Measurements from ENCODE around the gene TMEM50B. TPM values are rescaled to one million over a fixed set of nuclear protein-coding genes. Genes with fewer than 3 reads are reported as not detected.
"Not testable (repeated sequence)": the region's sequence is repeated elsewhere in the genome, so short reads cannot be mapped to it uniquely, and the experiment has no call there.

The TMEM50B gene
- polyA plus RNA-seq, 1 donor, result 60.5 TPM

DNA sequence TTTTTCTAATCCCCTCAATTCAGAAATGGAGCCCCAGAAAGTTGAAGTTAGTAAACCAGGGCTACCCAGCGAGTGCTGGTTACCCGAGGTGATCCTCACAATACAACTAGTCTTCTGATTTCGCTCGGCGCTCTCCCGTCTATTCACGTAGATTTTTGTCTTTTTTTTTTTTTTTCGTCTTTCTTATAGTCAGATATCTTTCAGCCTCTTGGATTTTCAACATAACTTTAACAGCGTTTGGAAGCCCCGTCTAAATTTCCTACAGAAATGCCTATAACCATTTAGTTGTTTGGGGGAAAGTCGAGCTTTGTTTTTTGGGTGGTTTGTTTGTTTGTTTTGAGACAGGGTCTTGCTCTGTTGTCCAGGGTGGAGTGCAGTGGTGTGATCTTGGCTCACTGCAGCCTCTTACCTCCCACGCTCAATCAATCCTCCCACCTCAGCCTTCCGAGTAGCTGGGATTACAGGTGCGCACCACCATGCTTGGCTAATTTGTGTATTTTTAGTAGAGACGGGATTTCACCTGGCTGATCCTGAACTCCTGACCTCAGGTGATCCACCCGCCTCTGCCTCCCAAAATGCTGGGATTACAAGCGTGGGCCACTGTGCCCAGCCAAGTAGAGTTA lies 818 bp upstream of the TMEM50B start:
- no peak for DNase-seq

GRCh38 chr21:33478935-33479678 lies 667 bp downstream of the TMEM50B start:
- DNase-seq, result peak; percentile 28

GRCh38 chr21:33478182-33478581 lies 1.6 kb downstream of the TMEM50B start:
- DNase-seq, result no peak

DNA sequence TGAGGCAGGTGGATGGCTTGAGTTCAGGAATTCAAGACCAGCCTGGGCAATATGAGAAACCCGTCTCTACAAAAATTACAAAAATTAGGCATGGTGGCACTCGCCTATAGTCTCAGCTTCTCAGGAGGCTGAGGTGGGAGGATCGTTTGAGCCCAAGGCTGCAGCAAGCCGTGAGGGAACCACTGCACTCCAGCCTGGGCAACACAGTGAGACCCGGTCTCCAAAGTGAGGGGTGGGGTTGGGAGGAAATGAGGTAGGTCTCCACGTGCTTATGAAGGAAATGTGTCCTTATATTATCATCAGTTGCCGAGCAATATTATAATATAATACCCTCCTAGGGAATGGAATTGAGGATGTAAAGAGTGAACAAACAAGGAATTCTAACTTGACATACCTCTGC lies 2.7 kb downstream of the TMEM50B start:
- DNase-seq, result no peak

GRCh38 chr21:33473344-33473743 lies 6.4 kb downstream of the TMEM50B start:
- no peak for DNase-seq

GRCh38 chr21:33470701-33471100 lies 9.1 kb downstream of the TMEM50B start:
- no peak for DNase-seq

DNA sequence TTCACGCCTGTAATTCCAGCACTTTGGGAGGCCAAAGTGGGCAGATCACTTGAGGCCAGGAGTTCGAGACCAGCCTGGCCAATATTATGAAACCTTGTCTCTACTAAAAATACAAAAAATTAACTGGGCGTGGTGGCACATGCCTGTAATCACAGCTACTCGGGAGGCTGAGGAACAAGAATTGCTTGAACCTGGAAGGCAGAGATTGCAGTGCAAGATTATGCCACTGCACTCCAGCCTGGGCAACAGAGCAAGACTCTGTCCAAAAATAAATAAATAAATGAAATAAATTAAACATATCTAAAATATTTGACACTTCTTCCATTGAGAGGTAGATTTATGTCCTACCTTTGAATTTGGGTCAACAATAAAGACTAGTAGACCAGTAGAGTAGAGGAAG lies 10.6 kb downstream of the TMEM50B start:
- DNase-seq, result not testable (repeated sequence)

- DNase-seq, result no peak
Observed at GRCh38 chr21:33461538-33462250, 18.1 kb downstream of the TMEM50B start.

- DNase-seq, result no peak
Observed at GRCh38 chr21:33458861-33459260, 20.9 kb downstream of the TMEM50B start.

DNA sequence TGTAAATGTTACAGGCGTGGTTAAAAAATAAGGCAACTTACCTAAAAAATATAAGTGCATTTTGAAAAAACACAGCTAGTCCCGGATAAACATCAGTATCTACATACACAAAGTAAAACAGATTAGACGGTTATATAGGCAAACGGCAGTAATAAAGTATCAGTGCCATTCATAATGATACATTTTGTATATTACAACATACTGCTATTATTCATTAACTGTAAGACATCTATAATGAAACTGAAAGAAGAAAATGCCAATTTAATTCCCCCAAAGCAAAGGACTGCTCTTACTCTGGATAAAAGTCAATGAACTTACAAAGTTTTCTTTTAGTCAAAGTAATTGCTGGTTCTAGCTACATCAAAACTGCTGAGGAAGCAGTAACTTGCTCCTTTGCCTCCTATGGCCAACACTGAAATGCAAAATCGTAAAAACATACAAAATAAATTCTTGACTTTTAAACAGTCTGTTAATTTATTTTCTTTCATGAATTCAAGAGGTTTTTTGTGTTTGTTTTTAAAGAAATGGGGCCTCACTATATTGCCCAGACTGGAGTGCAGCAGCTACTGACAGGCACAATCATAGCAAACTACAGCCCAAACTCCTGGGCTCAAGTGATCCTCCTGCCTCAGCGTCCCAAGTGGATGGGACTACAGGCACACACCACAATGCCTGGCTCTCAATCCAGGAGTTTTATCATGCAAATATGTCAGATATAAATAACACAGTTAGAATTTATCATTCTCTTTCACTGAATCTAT lies 23.9 kb downstream of the TMEM50B start:
- no peak for DNase-seq

GRCh38 chr21:33452362-33452761 lies 27.4 kb downstream of the TMEM50B start:
- DNase-seq, result no peak

DNA sequence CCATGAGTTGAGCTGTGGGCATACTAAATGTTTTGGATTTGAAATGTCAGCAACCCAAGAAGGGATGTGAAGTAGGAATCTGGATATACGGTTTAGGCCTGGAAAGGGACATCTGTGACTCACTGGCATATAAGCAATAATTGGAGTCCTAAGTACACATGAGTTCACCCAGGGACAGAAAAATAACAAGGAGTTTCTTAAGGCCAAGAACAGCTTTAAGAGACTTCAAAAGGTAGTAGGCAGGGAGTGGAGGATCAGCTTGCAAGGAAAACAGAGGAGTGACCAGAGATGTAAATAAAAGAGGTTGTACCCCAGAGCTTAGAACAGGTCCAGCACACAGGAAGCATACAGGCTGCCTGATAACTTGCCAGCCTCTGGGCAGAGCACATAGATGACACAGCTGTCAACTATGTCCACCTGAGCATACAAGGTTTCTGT lies 28.1 kb downstream of the TMEM50B start:
- peak; percentile 25 for DNase-seq

DNA sequence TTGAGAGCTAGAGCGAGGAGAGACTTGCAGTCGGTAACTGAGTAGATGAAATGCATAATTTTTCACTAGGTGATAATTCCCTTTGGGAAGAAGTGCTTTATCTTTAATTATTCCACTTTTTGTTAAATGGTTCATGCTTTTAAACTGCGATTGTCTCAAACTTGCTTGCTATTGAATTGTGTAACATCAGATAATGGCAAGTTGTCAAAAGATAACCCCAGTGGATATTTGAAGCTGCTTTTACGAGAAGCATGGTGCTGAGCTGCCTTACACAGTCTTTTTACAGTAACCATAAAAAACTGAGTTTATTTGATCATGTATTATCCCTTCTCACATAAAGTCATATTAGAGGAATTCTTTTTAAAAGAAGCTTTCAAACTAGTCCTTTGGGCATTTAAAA lies 30.2 kb downstream of the TMEM50B start:
- no peak for DNase-seq

DNA sequence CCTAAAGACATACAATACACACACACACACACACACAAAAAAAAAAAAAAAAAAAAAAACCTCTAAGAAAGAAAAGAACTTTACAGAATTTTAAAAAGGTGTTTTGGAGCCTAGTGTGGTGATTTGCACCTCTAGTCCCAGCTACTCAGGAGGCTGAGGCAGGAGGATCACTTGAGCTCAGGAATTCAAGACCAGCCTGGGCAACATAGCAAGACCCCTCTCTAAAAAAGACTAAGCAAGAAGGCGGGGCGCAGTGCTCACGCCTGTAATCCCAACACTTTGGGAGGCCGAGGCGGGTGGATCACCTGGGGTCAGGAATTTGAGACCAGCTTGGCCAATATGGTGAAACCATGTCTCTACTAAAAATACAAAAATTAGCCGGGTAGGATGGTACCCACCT lies 33.2 kb downstream of the TMEM50B start:
- DNase-seq, result not testable (repeated sequence)

- no peak for DNase-seq
Observed at GRCh38 chr21:33444499-33444898, 35.3 kb downstream of the TMEM50B start.

- no peak for DNase-seq
Observed at GRCh38 chr21:33443194-33443593, 36.6 kb downstream of the TMEM50B start.

- DNase-seq, result peak; percentile 62
Observed at GRCh38 chr21:33441489-33442477, 38.0 kb downstream of the TMEM50B start.

DNA sequence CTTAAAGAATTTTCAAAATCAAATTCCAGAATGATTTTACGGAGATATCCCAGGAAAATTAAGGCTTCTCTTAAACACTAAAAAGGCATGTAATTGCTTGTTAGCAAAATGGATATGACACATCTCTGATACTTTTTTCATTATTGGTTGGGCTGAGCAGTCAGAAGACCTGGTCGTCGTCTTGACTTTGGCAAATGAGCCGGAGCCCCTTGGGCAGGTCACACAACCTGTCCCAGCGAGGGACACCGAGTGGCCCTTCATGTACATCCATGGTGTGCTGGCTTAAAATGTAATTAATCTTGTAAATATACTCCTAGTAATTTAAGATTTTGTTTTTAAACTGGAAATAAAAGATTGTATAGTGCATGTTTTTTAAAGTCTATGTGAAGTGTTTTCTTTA lies 42.6 kb downstream of the TMEM50B start:
- no peak for DNase-seq

GRCh38 chr21:33434770-33435360 lies 44.9 kb downstream of the TMEM50B start:
- DNase-seq, result no peak

DNA sequence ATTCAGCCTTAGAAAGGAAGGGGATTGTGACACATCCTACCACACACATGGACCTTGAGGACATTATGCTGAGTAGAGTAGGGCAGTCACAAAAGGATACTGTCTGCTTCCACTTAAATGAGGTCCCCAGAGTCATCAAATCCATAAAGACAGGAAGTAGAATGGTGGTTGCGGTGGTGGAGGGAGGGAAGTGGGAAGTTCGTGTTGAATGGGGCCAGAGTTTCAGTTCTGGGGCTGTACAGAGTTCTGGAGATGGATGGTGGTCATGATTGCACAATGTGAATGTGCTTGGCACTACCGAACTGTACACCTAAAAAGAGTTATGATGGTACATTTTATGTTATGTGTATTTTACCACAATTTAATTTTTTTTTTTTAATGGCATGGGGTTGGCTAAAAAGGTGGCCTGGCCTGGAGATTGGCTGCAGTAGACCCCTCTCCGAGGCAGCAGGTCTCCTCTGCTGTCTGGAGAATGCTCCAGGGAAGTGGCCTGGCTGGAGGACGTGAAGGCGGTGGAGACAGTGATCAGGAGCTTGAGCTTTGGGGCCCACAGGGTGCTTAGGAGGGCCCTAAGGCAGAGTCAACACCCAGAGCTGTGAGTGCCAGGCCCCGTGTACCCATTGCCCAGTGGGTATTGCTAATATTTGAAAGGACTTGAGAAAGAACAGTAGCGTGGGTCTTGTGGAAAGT lies 46.2 kb downstream of the TMEM50B start:
- no peak for DNase-seq
